ENCODE measurements around the gene PPP1R12A.

The PPP1R12A gene

DNA sequence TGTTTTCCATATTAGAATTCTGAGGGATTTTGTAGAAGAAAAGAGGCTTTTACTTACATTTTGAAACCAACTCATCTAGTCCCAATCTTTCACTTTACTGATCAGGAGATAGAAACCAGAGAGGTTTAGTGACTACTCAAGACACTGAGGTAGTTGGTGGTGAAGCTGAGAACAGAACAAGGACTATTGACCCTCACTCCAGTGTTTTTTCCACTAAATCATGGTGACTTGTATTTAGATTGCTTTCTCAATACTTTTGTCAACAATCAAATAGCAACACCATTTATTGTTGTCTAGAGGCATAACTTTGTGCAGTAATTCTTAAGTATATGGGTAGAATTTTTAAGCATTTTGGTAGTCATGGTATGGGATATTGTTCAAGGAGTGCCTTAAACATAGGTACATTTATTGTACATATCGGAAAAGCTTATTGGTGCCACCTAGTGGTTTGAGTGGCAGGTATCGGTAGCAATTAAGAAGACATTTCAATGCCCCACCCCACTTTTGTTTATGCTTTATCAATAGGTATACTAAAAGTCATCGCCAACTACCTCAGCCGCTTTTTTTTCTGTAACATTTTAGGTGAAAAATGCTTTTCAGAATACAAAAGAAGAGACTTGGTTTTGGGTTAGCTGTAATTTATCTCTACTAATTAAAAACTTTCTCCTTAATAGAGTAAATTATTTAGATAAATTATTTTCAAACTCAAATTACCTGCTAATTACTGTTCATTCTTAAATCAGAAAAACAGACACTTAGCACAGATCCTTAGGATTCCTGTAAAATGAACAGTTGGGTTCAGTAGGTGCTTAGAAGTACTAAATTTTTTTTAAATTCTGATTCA lies 196.8 kb downstream of the PPP1R12A start:
- TF ChIP-seq, protein P1, sequence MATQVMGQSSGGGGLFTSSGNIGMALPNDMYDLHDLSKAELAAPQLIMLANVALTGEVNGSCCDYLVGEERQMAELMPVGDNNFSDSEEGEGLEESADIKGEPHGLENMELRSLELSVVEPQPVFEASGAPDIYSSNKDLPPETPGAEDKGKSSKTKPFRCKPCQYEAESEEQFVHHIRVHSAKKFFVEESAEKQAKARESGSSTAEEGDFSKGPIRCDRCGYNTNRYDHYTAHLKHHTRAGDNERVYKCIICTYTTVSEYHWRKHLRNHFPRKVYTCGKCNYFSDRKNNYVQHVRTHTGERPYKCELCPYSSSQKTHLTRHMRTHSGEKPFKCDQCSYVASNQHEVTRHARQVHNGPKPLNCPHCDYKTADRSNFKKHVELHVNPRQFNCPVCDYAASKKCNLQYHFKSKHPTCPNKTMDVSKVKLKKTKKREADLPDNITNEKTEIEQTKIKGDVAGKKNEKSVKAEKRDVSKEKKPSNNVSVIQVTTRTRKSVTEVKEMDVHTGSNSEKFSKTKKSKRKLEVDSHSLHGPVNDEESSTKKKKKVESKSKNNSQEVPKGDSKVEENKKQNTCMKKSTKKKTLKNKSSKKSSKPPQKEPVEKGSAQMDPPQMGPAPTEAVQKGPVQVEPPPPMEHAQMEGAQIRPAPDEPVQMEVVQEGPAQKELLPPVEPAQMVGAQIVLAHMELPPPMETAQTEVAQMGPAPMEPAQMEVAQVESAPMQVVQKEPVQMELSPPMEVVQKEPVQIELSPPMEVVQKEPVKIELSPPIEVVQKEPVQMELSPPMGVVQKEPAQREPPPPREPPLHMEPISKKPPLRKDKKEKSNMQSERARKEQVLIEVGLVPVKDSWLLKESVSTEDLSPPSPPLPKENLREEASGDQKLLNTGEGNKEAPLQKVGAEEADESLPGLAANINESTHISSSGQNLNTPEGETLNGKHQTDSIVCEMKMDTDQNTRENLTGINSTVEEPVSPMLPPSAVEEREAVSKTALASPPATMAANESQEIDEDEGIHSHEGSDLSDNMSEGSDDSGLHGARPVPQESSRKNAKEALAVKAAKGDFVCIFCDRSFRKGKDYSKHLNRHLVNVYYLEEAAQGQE (IDR thresholded peaks at IDR 0.05; ENCODE audit: insufficient read depth in 1 of 2, low read depth in 2 of 2, low read length in 2 of 2) = no peak
- TF ChIP-seq TAF1 (IDR thresholded peaks at IDR 0.05; ENCODE audit: borderline replicate concordance, insufficient read depth, low read length) = no peak
- TF ChIP-seq FOXP2 (optimal IDR thresholded peaks at IDR 0.05; ENCODE audit: borderline replicate concordance, extremely low read depth, extremely low read length, insufficient read depth) = no peak
- TF ChIP-seq SIN3A (IDR thresholded peaks at IDR 0.05; ENCODE audit: borderline replicate concordance, insufficient read depth, low read length) = no peak
- TF ChIP-seq POLR2AphosphoS5 (IDR thresholded peaks at IDR 0.05; ENCODE audit: low read depth, low read length) = no peak

DNA sequence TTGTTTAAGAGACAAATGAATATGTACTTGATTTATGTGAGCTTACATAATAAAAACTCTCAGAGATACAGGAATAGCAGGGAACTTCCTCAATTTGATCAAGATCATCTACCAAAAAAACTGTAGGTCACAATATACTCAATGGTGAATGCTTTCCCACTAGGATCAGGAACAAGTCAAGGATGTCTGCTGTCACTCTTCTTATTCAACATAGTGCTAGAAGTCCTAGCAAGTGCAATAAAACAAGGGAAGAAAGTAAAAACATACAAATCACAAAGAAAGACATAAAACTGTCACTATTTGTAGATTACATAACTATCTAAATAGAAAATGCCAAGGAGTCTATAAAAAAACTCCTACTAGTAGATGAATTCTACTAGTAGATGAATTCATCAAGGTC lies 202.3 kb downstream of the PPP1R12A start:
- TF ChIP-seq SIN3A (IDR thresholded peaks at IDR 0.05; ENCODE audit: borderline replicate concordance, insufficient read depth, low read length) (no peak), TAF1 (IDR thresholded peaks at IDR 0.05; ENCODE audit: borderline replicate concordance, insufficient read depth, low read length) (no peak), POLR2AphosphoS5 (IDR thresholded peaks at IDR 0.05; ENCODE audit: low read depth, low read length) (no peak), FOXP2 (optimal IDR thresholded peaks at IDR 0.05; ENCODE audit: borderline replicate concordance, extremely low read depth, extremely low read length, insufficient read depth) (no peak)
- TF ChIP-seq, protein P1 (IDR thresholded peaks at IDR 0.05; ENCODE audit: insufficient read depth in 1 of 2, low read depth in 2 of 2, low read length in 2 of 2) = no peak

DNA sequence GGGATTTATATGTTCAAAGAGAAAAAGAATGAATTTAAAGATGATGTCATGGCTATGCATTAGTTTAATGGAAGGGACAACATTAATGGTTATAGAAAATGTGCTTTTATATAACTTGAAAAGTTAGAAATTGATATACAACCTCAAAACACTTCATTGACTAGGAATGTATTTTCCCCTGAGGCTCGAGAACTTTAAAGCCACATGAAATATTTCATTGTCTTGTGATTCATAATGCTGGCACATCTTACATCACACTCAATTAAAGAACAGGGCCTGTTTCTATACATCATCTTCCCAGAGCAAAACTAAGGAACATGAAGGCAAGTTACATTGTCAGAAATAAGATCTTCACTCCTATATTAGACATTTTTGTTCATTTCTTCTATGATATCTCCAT lies 208.9 kb downstream of the PPP1R12A start:
- TF ChIP-seq SIN3A (IDR thresholded peaks at IDR 0.05; ENCODE audit: borderline replicate concordance, insufficient read depth, low read length) (no peak), TAF1 (IDR thresholded peaks at IDR 0.05; ENCODE audit: borderline replicate concordance, insufficient read depth, low read length) (no peak), FOXP2 (optimal IDR thresholded peaks at IDR 0.05; ENCODE audit: borderline replicate concordance, extremely low read depth, extremely low read length, insufficient read depth) (no peak), POLR2AphosphoS5 (IDR thresholded peaks at IDR 0.05; ENCODE audit: low read depth, low read length) (no peak)
- TF ChIP-seq, protein P1 (IDR thresholded peaks at IDR 0.05; ENCODE audit: insufficient read depth in 1 of 2, low read depth in 2 of 2, low read length in 2 of 2) = no peak

All from PFSK-1 (cell line).